Eye (tissue), 1 donor: Measurements from ENCODE around the gene RANBP3.

Experiments
- DNase-seq: peaks from one replicate; pipeline ENCODE4 v3.0.0-alpha.2; 2015

The RANBP3 gene

DNA sequence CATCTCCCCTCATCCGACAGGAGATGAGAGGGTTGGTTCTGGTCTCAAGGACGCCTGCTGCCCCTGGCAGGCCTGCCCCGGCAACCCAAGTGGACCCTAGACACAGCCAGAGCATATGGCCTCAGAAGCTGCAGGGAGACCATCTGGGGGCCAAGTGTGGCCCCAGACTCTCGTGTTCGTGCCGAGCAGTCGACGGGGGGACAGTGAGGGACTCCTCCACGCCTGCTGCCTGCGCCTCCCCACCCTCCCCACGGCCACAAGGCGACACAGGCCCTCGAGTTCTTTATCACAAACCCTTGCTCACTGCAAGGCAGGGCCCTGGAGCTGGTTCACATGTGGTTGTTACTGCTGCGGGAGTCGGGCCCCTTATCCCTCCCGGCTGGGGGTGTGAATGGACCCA, 54.6 kb downstream of the RANBP3 start:
- DNase-seq = no peak

DNA sequence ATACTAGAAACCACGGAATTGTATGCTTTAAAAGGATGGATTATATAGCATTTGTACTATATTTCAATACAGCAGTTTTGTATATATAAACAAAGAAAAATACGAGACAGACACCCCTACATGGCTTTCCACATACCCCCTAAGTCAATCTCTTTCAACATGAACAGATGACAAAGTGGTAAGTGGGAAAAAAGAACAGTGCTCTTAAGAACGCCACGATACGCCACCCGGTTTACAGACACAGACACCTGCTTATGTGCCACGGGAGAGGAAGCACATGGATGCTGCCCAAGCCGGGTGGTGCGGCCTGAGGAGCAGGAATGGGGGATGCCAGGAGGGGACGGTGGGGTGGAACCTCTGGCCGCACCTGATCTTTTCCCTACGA, 55.8 kb downstream of the RANBP3 start:
- no peak for DNase-seq

DNA sequence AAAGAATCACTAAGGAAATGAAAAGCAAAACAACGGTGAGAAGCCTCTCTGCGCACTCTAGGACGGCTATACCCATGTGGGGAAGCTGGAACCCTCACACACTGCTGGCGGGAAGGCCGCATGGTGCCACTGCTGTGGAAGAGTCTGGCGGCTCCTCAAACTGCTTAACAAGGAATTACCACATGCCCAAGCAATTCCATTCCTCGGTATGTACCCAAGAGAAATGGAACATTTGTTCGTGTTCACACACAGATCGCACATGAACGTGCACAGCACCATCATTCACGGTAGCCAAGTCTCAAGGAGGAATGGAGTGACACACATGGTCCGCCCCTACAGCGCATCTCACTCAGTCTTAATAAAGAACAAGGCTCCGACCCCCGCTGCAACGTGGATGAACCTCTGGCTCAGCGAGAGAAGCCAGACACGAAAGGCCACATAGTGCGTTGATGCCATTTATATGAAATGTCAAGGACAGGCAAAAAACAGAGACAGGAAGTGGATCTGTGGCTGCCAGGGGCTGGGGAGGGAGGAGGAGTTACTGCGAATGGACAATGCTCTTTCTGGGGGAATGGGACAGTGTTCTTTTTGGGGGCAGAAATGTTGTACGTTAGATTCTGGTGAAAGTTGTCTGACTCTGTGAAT, 56.3 kb downstream of the RANBP3 start:
- no peak for DNase-seq

DNA sequence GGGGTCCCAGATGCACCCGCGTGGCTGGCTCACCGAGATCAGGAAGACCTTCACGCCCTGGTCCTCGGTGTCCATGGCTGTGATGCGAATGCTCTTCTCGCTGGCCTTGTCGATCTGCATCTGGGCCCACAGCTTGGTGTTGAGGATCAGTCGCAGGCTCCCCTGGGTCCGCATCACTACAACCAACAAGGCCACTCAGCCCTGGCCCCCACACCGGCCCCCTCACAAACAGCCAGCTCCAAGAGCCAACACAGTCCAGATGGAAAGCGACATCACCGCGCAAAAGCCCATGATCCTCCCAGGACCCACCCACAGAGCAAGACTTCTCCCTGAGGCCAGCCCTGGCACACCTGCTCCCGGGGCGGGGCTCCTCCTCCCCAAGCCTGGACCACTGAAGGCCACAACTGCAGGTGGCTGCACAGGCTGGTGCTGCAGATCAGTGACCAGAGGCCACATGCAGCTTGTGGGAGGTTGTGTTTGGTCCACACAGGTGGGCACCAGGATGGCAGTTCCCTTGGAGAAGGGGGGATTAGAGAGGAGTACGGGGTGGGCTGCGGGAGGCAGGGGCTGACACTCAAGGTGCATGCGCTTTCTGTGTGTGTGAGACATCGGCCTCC, 59.4 kb downstream of the RANBP3 start:
- no peak for DNase-seq

DNA sequence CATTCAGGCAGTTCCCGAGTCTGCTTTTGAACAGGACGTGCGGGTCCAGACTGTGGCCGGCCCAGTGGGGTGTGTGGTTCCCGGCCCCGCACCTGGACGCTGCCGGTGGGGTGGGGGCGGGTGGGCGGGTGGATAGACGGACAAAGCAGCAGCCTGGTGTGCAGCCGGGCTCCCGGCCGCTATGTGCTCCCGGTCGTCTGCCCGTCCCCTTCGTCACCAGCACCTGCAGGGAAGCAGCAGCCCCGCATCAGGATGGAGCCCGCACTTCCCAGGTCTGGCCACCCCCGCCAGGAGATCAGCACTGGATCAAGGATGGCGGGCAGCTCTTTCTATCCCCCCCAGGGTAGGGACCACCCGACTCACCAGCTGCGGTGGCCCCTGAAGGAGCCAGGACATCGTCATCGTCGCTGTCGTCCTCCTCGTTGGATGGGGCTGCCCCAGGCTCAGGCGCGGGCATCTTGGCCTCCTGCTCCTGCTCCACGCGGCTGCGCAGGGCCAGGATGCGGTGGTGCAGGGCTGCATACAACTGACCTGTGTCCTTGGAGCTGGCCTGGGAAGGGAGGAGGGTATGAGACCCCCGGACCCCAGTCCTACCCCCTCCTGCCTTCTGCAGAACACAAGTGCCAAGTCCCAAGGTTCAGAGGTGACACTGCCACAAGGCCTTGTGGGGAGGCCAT, 60.4 kb downstream of the RANBP3 start:
- DNase-seq = no peak

DNA sequence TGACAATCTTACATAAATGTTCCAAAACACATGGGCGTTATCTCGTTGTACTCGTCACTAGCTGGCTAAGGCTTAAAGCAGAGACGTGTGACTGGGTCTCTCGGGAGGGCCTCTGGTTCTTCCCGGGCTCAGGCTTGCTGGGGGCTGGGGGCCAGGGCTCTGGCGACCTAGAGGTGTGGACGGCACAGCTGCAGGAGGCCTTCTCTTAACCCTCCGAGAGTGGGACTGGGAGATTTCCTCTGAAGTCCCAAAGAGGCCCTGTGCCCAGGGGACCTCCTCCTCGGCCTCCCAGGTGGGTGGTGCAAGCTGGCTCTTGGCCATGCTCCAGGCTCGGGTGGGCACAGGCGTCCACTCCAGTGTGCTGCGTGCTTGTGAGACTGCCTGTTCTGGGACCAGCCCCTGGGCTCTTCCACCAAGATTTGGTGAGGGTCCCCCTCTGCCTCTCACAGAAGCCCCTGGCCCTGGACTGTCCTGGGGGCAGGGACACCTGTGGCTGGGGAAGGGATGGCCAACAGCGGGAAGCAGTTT, 61.7 kb downstream of the RANBP3 start:
- DNase-seq = no peak

DNA sequence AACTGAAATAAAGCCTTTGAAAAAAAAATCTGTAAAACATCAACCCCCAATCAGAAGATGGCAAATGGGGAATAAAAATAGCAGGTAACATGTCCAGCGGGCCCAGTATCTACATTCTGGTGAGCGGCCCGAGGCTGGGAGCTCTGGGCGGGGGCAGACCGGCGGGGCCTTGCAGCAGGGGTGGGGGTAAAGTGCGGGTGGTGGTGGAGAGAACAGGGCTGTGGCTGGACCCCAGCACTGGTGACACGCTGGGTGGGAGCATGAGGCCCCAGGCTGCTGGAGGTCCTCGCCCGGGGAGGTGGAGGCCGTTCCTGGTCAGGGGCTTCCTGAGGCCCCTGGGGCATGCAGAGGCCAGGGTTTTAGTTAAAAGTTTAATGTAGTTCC, 62.2 kb downstream of the RANBP3 start:
- DNase-seq = no peak

DNA sequence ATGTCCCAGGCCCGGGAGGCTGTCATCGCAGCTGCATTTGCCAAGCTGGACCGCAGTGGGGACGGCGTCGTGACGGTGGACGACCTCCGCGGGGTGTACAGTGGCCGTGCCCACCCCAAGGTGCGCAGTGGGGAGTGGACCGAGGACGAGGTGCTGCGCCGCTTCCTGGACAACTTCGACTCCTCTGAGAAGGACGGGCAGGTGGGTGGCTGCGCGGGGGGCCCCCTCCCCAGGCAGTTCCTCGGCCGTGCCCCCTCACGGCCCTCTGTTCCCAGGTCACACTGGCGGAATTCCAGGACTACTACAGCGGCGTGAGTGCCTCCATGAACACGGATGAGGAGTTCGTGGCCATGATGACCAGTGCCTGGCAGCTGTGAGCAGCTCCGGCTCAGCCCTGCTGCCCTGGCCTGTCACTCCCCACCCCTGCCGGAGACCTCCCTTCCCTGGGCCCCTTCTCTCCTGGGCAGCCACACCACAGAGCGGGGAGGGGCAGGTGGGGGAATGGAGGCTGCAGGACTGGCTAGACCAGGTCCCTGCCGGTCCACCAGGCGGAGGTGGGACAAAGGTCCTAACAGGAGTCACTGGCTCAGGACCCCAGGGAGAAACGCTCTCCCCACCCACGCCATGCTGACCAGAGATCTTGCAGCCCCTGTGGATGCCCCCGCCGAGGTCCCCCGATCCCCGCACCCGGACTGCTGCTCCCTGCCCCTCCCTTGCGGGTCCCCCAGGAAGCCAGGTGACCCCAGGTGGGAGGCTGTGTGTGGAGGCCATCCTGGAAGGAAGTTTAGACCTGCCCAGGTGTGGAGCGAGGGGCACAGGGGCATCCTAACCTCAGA, 62.8 kb downstream of the RANBP3 start:
- DNase-seq = peak; percentile 36

DNA sequence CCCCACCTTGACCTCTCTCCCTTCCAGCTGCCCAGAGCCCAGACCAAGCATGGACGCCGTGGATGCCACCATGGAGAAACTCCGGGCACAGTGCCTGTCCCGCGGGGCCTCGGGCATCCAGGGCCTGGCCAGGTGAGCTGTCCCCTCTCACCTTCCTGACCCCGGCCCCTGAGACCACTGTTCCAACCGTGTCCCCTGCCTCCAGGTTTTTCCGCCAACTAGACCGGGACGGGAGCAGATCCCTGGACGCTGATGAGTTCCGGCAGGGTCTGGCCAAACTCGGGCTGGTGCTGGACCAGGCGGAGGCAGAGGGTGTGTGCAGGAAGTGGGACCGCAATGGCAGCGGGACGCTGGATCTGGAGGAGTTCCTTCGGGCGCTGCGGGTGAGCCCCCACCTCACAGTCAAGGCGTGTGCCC, 63.6 kb downstream of the RANBP3 start:
- DNase-seq = no peak

DNA sequence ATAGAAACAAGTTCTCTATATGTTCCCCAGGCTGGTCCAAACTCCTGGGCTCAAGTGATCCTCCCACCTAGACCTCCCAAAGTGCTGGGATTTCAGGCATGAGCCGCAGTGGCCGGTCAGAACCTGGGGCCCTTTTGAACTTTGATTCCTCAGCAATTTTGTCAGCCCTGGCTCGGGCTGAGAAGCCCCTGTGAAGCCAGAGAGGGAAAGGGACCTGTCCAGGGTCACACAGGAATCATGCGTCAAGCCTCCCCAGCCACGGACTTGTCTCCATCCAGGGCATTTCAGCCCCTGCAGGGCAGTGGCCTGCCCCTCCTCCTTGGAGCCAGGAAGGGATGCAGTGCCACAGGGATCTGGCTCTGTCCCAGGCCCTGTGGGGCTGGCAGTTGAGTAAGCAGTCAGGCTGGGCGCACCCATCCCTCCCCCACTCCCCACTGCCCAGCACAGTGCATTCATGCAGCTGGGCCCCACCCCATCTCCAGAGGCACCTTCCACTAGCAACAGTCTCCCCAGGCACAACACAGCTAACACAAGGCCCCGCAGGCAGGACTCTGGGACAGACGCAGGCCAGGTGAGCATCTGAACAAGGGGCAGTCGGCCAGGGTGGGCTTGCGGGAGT, 64.1 kb downstream of the RANBP3 start, which contains the start of gene CAPS:
Gene CAPS (plus strand): TSS at position 516 of the 619 bp plus-strand sequence. CDS start 153 bp downstream, outside the sequence.
- no peak for DNase-seq

DNA sequence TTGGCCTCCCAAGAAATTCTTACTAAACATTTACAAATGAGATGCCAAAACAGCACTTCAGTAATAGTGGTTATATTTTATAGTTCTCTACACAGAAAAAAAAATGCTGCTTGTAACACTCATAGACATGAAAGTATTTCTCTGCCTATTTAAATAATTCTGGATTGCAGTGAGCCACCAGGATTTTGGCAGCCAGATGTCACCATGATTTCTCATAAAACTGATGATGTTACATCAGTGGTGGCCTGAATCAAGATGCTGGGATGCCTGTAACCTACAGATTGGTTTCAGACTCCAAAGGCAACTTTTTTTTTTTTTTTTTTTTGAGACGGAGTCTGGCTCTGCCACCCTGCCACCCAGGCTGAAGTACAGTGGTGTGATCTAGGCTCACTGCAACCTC, 66.6 kb downstream of the RANBP3 start:
- DNase-seq = no peak

DNA sequence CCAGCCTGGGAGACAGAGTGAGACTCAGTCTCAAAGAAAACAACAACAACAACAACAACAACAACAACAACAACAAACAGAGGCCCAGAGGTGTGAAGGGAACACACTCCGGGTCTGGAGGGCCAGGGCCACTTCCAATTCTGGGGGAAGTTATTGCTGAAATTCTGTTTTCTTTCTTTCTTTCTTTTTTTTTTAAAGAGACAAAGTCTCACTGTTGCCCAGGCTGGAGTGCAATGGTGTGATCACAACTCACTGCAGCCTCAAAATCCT, 67.4 kb downstream of the RANBP3 start:
- DNase-seq = no peak

DNA sequence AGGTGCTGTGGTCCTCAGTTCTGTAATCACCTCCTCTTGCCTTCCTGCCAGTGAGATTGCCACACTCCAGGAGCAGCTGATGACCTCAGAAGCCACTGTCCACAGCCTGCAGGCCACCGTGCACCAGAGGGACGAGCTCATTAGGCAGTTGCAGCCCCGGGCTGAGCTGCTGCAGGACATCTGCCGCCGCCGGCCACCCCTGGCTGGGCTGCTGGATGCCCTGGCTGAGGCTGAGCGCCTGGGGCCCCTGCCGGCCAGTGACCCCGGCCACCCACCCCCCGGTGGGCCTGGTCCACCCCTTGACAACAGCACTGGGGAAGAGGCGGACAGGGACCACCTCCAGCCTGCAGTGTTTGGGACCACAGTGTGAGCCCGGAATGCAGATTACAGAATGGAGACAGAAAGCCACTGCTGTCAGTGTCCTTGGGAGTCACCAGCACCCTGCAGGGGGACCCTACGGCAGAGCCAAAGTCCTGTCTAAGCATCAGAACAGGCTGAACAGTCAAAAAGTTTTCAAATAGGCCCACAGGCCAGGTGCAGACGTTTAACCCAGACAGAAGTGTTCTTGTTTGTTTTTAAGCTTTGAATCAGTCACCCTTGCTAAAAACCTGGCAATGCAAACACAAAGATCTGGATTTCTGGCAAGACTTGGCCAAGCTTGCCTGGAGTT, 69.0 kb downstream of the RANBP3 start:
- no peak for DNase-seq

DNA sequence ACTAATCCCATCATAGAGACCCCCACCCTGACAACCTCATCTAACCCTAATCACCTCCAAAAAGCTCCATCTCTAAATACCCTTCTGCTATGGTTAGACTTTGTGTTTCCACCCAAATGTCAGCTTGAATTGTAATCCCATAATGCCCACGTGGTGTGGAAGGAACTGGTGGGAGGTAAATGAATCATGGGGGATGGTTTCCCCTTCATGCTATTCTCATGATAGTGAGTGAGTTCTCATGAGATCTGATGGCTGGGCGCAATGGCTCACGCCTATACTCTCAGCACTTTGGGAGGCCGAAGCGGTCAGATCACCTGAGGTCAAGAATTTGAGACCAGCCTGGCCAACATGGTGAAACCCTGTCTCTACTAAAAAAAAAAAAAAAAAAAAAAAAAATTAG, 70.7 kb downstream of the RANBP3 start:
- no peak for DNase-seq

DNA sequence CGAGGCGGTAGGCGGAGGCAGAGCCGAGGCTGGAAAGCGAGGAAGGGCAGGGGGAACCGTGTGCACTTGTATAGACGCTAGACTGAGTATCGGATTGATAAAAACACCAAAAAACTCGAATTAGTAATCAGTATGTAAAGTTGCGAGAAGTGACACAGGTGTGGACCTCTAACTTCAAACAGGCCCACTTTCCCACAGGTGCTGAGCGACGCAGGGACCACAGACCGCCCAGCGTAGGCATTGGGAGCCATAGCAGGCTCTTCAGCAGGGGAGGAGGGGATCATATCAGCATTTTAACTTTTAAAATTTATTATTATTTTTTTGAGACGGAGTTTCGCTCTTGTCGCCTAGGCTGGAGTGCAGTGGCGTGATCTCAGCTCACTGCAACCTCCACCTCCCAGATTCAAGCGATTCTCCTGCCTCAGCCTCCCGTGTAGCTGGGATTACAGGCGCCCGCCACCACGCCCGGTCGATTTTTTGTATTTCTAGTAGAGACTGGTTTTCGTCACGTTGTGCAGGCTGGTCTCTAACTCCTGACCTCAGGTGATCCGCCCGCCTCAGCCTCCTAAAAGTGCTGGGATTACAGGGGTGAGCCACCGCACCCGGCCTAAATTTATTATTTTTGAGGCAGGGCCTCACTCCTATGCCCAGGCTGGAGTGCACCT, 72.7 kb downstream of the RANBP3 start:
- DNase-seq = no peak

DNA sequence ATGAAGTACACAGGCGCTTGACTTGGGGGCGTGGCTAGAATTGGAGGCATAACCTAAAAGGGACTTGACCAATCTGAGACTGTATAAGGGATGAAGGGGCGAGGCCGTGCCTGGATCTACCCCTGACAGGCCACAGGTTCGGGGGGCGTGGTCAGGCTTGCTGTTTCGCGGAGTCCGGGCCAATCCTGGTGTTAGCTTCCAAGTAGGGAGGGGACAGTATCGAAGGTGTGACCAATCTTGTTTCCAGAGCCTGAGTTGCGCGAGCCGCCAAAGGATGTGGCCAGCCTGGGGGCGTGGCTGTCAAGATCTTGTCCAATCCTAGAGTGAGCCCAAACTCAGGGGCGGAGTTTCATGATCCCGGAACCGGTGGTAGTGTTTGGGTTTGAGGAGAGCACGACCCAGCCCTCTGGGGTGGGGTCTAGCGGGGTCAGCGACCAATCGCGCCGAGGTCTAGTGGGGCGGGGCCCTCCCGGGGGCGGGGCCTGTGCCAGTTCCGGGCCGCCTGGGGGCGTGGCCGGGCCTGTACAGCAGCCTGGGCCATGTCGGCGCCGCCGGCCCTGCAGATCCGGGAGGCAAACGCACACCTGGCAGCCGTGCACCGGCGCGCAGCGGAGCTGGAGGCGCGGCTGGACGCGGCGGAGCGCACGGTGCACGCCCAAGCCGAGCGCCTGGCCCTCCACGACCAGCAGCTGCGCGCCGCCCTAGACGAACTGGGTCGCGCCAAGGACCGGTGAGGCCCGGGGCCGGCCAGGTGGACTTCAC, 73.4 kb downstream of the RANBP3 start, which contains the start of gene VMAC:
Gene VMAC (plus strand): TSS at position 521 of the 762 bp plus-strand sequence. CDS start 19 bp downstream, at position 540.
- peak; percentile 100 for DNase-seq

DNA sequence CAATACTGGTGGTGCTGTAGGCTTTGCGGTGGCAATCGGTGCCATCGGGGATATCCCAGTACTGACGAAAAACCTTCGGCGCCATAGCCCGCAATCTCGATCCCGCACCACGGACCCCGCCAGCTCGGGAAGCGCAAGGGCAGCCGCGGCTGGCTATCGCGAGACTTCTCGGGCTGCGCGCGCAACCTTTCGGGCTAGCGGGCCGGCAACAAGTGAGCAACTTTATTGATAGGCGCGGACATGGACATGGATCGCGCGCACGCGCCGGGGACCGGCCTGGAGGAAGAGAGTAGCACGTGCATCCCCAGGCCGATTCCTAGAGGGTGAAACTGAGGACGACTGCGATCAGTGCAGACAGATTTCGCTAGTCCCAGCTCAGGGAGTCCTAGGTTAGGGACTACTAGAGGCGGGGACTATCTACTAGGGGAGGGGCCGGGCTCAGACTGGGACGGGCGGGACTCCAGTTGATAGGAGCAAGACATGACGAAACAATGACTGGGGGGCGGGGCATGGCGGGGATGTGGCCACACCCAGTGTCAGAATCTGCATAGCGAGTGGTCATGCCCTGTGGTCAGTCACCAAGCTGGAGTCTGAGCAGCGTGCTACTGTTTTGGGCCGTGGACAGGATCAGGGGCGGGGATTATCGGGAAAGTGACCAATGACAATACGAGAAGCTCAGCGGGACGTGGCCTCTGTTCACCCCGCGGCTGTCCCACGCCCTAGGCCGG, 74.2 kb downstream of the RANBP3 start, which contains the start of gene NDUFA11:
Gene NDUFA11 (minus strand): TSS at position 167 of the 728 bp plus-strand sequence. CDS start 82 bp downstream, at position 85.
- DNase-seq = peak; percentile 99

DNA sequence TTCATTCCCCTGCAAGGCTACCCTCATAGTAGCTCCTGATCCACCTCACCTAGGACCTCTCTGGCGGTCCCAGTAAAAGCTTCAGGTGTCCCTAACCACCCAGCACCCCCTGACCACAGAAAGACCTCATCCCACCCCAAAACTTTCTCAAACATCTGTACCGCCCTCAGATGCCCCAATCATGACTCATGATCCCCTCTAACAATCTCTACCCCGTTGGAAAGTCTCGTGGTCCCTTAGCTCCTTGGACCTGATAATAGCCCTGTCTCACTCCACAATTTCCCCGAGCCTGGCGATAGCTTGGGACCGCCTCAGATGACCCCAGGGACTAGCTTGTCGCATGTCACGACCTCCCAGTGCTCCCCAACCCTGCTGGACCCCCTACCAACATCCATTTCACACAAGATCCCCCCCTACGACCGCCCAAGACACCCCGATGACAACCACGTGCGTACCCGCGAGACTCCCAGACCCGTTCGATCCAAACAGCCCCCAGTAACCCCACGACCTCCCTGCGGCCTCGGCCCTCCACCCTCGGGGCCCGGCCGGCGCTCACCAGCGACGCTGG, 74.8 kb downstream of the RANBP3 start:
- no peak for DNase-seq

DNA sequence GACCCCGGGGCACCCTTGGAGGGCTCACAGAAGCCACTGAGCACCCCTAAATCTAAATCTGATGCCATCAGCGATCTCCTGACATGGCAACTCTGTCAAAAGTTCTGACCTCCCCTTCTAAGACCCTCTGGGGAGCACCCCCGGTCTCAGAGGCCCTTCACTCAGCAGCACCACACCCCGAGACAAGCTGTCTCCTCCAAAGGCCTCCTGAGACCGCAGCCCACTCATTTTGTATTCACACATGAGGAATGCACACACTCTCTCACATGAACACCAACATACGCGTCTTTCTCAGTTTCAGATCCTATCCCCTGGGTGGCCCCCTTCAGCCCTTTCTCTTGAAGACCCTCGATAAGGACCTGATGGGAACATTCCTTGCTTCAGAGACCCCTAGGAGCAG, 77.0 kb downstream of the RANBP3 start:
- no peak for DNase-seq
